Right lobe of liver (tissue), 4 donors: ENCODE data around the gene TOM1L2.

ENCODE experiments used
- CTCF ChIP-seq, 4 donors: fragments of 200-600 bp in 3 of 4; fragments of 450-650 bp in 1 of 4; IDR thresholded peaks; one replicate each; pipeline versions ENCODE4 v1.5.1 to v1.8.0; 2016 to 2022; ENCODE audit warnings: antibody characterized with exemption in 4 of 4, mild to moderate bottlenecking in 2 of 4
- POLR2A ChIP-seq: fragments of 450-650 bp; IDR thresholded peaks from one replicate; pipeline ENCODE4 v1.6.1; 2017; ENCODE audit warnings: antibody characterized with exemption, mild to moderate bottlenecking
- donor health status: DM: no; HTN: no; CAD: no.
- donor health status: DM: no; HTN: no; CAD: no.
- donor health status: DM: no; HTN: yes; CAD: no.

DNA sequence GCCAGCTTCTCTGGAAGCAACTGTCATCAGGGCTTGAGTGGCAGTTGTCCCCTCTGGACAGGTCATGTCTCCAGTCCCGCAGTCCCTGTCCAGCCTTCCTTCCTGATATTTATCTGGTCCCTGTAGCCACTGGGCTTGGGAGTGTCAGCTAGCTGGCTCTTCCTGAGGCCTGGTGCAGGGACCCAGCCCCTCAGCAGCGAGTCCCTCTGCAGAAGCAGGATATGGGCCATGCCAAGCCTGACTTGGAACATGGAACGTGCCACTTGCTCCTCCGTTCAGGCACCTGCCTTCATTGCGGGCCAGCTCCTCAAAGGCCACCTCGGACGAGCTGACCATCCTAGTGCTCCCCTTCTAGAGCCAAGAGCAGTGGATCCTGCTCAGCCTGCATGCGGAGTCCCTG is 26.7 kb upstream of the TOM1L2 start:
- TF ChIP-seq POLR2A (no peak), CTCF (IDR thresholded peaks at IDR 0.05) (no peak)
